Cardiac fibroblast (primary cell): ENCODE data around the gene NAALADL2.
"Not testable (repeated sequence)": the region's sequence is repeated elsewhere in the genome, so short reads cannot be mapped to it uniquely, and the experiment has no call there.

Experiments used
- DNase-seq, 2 donors: peaks; one replicate each; pipeline versions ENCODE4 v3.0.0 to v3.0.0-alpha.2; 2010; ENCODE audit warnings: low read depth in 2 of 2
- H3K4me3 ChIP-seq, 2 donors: replicated peaks in 1 of 2; 1 replicate in 1 of 2; 2 replicates in 1 of 2; pipeline ENCODE4 v1.5.1; 2011; ENCODE audit warnings: low read depth in 2 of 2, low read length in 2 of 2, mild to moderate bottlenecking in 2 of 2, moderate library complexity in 1 of 2
- TF ChIP-seq, protein P1 (sequence below): IDR thresholded peaks from one replicate; pipeline ENCODE4 v1.5.1; 2011; ENCODE audit warnings: low read depth, mild to moderate bottlenecking, low read length, inconsistent platforms

The NAALADL2 gene

DNA sequence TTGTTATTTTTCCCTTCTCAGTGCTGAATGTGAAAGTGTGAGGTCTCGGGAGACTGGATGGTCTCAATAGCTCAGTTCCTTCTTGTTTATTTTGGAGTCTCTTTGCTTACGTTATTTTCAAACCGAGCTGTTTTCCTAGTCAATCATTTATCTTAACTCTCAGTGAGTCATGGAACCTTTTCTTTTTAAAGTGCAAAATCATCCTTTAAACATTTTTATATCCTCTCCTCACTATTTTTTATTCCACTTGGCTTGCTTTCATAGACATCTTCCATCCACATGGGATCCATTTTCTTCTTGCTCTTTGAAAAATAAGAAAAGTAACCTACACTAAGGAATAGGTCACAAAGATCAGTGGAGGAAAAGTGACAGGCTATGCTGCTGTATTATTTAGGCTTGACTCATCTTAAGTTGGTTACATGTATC, 497.8 kb downstream of the NAALADL2 start:
- peak in 1 of 2 donors; percentile 48 for DNase-seq
- H3K4me3 ChIP-seq, result no peak overlapping the region
- TF ChIP-seq, protein P1, sequence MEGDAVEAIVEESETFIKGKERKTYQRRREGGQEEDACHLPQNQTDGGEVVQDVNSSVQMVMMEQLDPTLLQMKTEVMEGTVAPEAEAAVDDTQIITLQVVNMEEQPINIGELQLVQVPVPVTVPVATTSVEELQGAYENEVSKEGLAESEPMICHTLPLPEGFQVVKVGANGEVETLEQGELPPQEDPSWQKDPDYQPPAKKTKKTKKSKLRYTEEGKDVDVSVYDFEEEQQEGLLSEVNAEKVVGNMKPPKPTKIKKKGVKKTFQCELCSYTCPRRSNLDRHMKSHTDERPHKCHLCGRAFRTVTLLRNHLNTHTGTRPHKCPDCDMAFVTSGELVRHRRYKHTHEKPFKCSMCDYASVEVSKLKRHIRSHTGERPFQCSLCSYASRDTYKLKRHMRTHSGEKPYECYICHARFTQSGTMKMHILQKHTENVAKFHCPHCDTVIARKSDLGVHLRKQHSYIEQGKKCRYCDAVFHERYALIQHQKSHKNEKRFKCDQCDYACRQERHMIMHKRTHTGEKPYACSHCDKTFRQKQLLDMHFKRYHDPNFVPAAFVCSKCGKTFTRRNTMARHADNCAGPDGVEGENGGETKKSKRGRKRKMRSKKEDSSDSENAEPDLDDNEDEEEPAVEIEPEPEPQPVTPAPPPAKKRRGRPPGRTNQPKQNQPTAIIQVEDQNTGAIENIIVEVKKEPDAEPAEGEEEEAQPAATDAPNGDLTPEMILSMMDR, result no peak

DNA sequence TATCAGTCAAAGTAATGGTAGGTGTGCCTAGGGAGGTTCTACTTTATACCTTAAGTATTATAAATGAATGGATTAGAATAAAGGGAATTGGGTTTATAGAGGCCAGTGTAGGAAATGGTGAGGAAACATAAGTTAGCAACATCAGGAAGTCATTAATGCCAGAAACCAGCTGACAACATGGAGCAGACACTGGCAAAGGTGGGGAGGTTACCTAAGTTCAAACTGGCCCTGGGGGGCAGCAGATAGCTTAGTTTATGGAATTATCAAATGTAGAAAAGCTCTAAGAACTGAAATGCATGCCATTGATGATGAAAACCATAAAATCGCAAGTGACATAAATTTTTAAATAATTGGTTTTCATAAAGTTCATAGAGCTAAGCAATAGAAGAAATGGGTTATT, 498.6 kb downstream of the NAALADL2 start:
- DNase-seq, result no peak
- TF ChIP-seq, protein P1, result no peak
- H3K4me3 ChIP-seq, result no peak overlapping the region

DNA sequence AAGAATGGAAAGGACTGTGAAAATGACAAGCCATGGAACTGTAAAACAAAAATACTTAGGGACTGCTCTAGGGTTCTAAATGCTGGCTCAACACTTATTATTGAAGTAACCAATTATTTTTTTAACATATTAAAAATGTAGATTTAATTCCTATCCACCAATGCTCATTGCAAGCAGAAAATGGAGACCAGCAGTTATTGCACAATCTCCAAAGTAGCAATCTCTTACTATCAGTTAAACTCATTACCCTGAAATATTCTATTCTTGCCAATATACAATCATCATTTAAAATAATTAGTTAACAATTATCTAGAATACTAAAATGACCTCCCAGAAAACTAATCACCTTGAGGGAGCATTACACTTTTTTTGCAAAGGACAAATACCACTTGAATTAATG, 499.8 kb downstream of the NAALADL2 start:
- TF ChIP-seq, protein P1, result no peak
- DNase-seq, result no peak
- no peak overlapping the region for H3K4me3 ChIP-seq

DNA sequence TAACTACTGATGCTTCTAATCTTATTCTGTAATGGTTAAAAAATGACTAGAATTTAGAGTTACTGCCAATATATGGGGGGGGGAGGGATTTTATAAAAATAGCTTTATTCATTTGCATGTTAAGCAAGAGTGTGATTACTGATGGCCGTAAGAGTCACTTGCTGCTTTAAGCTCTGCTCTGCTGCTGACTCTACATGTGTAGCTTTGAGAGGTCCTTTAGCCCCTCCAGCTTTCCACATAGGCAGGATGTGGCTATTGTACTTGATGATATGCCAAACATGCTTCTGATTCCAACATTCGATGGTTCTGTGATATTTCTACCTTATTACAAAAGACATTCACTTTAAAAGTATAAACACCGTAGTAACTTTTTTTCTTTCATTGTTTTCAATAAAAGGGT, 511.3 kb downstream of the NAALADL2 start:
- peak; percentile 56 to 67 for DNase-seq
- H3K4me3 ChIP-seq, result not testable (repeated sequence)

DNA sequence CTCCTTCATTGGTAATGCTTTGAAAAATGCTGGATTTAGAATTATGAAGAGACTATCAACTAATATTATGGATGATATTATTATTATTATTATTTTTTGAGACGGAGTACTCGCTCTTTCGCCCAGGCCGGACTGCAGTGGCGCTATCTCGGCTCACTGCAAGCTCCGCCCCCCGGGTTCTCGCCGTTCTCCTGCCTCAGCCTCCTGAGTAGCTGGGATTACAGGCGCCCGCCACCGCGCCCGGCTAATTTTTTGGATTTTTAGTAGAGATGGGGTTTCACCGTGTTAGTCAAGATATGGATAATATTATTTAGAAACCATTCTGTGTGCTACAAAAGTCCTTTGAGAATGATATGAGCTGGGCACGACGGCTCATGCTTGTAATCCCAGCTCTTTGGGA, 512.1 kb downstream of the NAALADL2 start:
- H3K4me3 ChIP-seq, DNase-seq: not testable (repeated sequence)

DNA sequence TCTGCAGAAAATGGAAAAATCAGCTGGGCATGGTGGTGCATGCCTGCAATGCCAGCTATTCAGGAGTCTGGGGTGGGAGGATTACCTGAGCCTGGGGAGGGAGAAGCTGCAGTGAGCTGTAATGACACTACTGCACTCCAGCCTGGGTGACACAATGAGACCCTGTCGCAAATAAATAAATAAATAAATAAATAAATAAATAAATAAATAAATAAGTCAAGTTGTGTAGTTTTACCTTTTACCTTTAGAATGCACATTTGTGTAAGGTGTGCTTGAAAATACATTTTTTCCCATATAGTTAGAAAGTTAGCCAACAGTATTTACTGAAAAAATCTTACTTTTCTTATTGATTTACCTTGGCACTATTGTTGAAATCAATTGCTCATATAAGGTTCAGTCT, 515.6 kb downstream of the NAALADL2 start:
- no peak for DNase-seq
- H3K4me3 ChIP-seq, result no peak overlapping the region

DNA sequence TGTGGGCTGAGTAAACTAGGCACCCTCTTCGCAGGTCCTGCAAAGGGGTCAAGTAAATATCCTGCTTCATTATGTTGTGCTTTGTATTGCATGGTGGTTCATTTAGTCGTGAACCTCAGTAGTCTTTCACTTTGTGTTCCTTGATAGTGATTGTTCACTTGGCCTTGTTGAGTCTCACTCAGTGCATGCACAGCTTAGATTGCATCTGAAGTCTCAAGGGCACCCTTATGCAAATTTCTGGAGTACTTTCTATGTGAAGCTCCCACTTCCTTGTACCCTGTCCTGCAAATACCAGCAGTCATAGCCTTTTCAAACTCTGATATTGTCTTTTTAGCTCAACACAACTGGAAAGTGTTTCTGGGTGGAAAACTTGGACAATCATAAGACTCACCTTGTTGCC, 519.2 kb downstream of the NAALADL2 start:
- H3K4me3 ChIP-seq, result no peak overlapping the region
- DNase-seq, result no peak
- TF ChIP-seq, protein P1, result no peak

More for the DNA sequence above, 515.6 kb downstream of the NAALADL2 start:
- TF ChIP-seq, protein P1, result no peak

DNA sequence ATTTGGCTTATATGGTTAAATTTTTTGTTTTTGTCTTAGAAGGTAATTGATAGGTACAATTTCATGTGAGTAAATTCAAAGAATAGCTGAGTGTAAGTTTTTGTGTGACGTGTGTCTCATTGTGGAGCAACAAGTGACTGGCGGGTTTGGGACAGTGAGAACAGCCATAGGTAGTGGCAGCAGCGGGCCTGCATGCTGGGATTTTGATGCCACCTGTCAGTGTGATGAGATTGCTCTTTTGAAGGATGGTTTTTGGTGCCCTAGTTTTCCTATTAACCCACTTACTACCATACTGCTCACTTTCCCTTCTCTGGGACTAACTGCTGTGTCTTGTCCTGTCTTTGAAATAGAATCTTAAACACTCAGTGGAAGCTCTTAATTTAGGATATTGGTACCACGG, 522.6 kb downstream of the NAALADL2 start:
- TF ChIP-seq, protein P1, result no peak
- H3K4me3 ChIP-seq, result no peak overlapping the region
- no peak for DNase-seq
